ENCODE results near the gene DEFB124.
"Not testable (repeated sequence)": the region's sequence is repeated elsewhere in the genome, so short reads cannot be mapped to it uniquely, and the experiment has no call there.

The DEFB124 gene

DNA sequence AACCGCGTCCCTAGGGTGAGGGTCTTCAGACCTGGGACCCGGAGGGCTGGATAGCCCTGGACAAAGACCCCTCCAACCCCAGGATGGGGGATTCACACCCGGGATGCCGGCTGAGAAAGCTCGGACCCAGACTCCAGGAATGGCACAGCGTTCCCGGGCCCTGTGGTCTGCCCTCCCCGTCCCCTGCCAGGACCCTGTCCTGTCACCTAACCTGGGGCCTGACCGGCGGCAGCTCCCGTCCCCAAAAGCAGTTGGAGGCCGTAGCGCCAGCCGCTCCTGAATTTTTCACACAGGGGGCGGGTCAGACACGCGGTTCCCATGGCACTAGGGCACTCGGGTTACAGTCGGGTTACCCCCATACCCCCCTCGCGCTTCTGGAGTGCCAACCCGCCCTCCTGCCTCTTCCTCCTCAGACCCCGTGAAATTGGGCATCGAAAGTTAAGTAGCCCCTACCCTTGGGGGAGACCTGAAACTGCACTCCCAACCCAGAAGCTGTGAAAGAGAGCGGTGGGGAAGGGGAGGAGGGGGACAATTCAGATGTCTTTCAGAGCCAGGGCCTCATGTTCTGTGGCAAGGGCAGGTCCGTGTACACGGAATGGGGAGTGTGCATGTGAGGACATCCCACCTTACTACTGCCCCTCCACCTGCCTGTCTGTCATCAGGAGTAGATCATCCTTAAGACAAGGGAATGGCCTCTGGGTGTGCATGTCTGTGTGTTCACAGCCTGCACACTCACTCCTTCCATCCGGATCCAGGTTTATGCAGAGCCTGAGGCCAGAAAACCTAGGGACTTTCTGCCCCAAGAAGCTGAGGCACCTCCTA, 756 bp upstream of the DEFB124 start:
- peaks cover 0 to 15% (median 7%) of the 10 kb centered on the region in 4 experiments for H3K4me1 ChIP-seq (ENCODE audit: control extremely low read depth in 1 of 4, control insufficient read depth in 4 of 4, insufficient read depth in 4 of 4, low read length in 3 of 4)
- 6% methylated on average over 19 of the region's 29 CpGs for WGBS (ENCODE audit: insufficient coverage)
- peaks cover 0 to 39% (median 19%) of the 10 kb centered on the region in 5 experiments for H3K27me3 ChIP-seq (replicated peaks in 2 of 5; ENCODE audit: control insufficient read depth in 4 of 5, insufficient read depth in 5 of 5, low read length in 4 of 5)
- no peaks in the 10 kb centered on the region for H3K36me3 ChIP-seq (ENCODE audit: control insufficient read depth in 4 of 4, insufficient read depth in 4 of 4, low read length in 3 of 4)
- H3K27ac ChIP-seq (ENCODE audit: insufficient read depth in 1 of 2, low read depth in 1 of 2, low read length in 2 of 2, poor library complexity in 1 of 2, severe bottlenecking in 2 of 2): no peak overlapping the region
- peak in 2 of 3 donors; percentile 12 to 13 for DNase-seq
- peak overlapping the region in 5 of 7 experiments; percentile 43 to 79 (median 54) for H3K4me3 ChIP-seq (ENCODE audit: control insufficient read depth in 1 of 7, extremely low read depth in 1 of 7, insufficient read depth in 4 of 7, low read depth in 2 of 7, low read length in 6 of 7)
- no peaks in the 10 kb centered on the region for H3K9me3 ChIP-seq (ENCODE audit: control extremely low read depth in 1 of 5, control insufficient read depth in 4 of 5, insufficient read depth in 2 of 5, low read depth in 1 of 5, low read length in 4 of 5)
- ChIA-PET CTCF (interaction anchor here (1.4 to 3.1 kb wide), 3 partner anchors 12 to 26 kb away, joined by 3 to 21 read pairs (median 8); no protein-coding TSS in a partner anchor), POLR2A (no interaction called here)

DNA sequence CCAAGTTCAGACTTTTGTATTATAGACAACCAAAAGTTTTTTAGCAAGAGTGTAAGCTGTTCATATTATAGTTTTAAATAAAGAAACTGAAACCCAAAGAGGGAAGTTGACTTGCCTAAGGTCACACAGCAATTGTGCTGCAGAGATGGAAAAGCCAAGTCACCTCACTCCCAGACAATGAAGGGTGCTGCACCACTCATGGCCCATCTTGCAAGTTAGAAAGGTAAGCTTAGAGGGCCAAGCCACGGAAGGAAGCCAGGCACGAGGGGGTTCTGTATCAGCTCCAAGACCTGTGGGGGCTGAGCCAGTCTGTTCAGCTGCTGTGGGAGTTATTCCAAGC, 860 bp downstream of the DEFB124 start:
- no peak for DNase-seq
- no peak overlapping the region for H3K4me3 ChIP-seq (ENCODE audit: control insufficient read depth in 1 of 7, extremely low read depth in 1 of 7, insufficient read depth in 4 of 7, low read depth in 2 of 7, low read length in 6 of 7)
- CTCF ChIA-PET: interaction anchor here (1.1 to 3.1 kb wide), 3 partner anchors 14 to 28 kb away, joined by 5 to 21 read pairs (median 8); no protein-coding TSS in a partner anchor
- H3K27ac ChIP-seq (ENCODE audit: insufficient read depth in 1 of 2, low read depth in 1 of 2, low read length in 2 of 2, poor library complexity in 1 of 2, severe bottlenecking in 2 of 2): no peak overlapping the region
- H3K4me1 ChIP-seq (ENCODE audit: control extremely low read depth in 1 of 4, control insufficient read depth in 4 of 4, insufficient read depth in 4 of 4, low read length in 3 of 4): peaks cover 0 to 15% (median 7%) of the 10 kb centered on the region in 4 experiments
- POLR2A ChIA-PET: no interaction called here
- 58% methylated on average over 2 of the region's 2 CpGs for WGBS (ENCODE audit: insufficient coverage)
- peaks cover 0 to 39% (median 19%) of the 10 kb centered on the region in 5 experiments for H3K27me3 ChIP-seq (replicated peaks in 2 of 5; ENCODE audit: control insufficient read depth in 4 of 5, insufficient read depth in 5 of 5, low read length in 4 of 5)
- H3K9me3 ChIP-seq (ENCODE audit: control extremely low read depth in 1 of 5, control insufficient read depth in 4 of 5, insufficient read depth in 2 of 5, low read depth in 1 of 5, low read length in 4 of 5): no peaks in the 10 kb centered on the region
- H3K36me3 ChIP-seq (ENCODE audit: control insufficient read depth in 4 of 4, insufficient read depth in 4 of 4, low read length in 3 of 4): no peaks in the 10 kb centered on the region

DNA sequence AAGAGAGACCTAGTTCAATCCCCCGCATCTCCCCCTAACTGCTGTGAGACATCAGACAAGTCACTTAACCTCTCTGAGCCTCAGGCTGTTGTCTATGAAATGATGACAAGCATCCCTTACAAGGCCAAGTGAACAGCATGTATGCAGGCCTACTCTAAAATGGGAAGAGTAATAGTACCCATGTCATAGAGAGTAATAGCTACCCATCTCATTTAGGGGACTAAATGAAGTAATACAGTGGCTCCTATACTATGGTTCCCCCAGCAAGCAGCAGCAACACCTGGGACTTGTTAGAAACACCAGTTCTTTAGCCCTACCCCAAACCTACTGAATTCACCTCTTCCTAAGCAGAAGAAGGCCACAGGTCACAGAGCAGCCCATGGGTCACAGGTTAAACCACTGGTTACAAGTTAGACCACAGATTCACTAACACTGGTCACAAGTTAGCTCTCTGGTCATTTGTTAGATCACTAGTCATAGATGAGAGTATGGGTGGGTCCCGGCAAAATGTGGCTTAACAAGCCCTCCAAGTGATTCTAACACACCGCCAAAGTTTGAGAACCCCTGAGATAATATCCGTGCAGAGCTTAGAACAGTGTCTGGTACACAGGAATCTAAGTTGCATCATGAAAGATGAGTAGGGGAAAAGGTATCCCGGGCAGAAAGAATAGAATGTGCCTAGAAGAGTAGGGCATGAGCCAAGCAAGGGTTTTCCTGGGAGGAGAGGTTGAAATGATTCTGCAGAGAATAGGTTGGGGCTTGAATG, 1.4 kb downstream of the DEFB124 start:
- Histone ChIP-seq H3K27me3 (replicated peaks in 2 of 5; ENCODE audit: control insufficient read depth in 4 of 5, insufficient read depth in 5 of 5, low read length in 4 of 5) (peaks cover 0 to 39% (median 19%) of the 10 kb centered on the region in 5 experiments), H3K4me1 (ENCODE audit: control extremely low read depth in 1 of 4, control insufficient read depth in 4 of 4, insufficient read depth in 4 of 4, low read length in 3 of 4) (peaks cover 0 to 15% (median 7%) of the 10 kb centered on the region in 4 experiments), H3K27ac (ENCODE audit: insufficient read depth in 1 of 2, low read depth in 1 of 2, low read length in 2 of 2, poor library complexity in 1 of 2, severe bottlenecking in 2 of 2) (no peak overlapping the region), H3K4me3 (ENCODE audit: control insufficient read depth in 1 of 7, extremely low read depth in 1 of 7, insufficient read depth in 4 of 7, low read depth in 2 of 7, low read length in 6 of 7) (no peak overlapping the region), H3K9me3 (ENCODE audit: control extremely low read depth in 1 of 5, control insufficient read depth in 4 of 5, insufficient read depth in 2 of 5, low read depth in 1 of 5, low read length in 4 of 5) (no peaks in the 10 kb centered on the region), H3K36me3 (ENCODE audit: control insufficient read depth in 4 of 4, insufficient read depth in 4 of 4, low read length in 3 of 4) (no peaks in the 10 kb centered on the region)
- ChIA-PET POLR2A (no interaction called here), CTCF (interaction anchor here (0.8 to 3.1 kb wide), 4 partner anchors 13 to 30 kb away, joined by 4 to 21 read pairs (median 6); no protein-coding TSS in a partner anchor)
- no peak for DNase-seq
- WGBS (ENCODE audit: insufficient coverage): 91% methylated on average over 4 of the region's 5 CpGs

DNA sequence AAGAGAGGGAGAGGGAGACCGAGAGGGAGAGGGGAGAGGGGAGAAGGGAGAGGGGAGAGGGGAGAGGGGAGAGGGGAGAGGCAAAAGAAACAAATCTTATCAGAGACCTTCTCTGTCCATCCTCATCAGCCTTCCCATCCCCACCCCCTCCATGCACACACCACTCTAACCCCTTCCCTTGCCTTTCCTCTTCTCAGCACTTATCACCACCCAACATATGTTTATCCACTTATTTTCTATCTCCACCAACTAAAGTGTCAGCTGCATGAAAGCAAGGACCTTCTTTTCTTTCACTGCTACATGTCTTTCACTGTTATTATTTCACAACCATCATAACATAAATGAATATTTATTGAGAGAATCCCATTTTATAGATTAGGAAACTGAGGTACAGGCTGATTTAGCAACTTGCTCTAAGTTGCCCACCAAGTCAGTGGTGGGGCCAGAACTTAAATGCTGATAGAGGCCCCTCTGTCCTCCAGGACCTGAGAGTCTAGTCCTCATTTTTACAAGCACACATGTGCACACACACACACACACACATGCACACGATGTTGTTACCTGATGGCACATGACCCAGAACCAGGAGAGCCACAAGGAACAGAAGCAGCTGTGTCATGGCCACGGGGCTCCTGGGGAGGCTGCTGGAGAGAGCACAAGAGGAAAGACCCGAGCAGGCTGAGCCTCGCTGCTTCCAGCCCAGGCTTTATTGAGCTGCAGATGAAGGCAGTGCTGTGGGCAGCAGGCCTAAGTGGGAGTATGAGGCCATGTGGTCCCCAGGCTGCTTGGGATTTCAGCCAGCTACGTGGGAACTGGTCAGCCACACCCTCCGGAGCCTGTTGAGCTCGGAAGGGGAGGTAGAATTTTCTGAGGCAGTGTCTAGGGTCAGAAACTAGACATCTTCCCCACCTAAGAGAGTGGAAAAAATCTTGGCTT, 2.3 kb downstream of the DEFB124 start:
- ChIA-PET POLR2A (no interaction called here), CTCF (interaction anchor here (0.8 kb wide), 1 partner anchor 30 kb away, joined by 4 read pairs; no protein-coding TSS in a partner anchor)
- Histone ChIP-seq H3K27me3 (replicated peaks in 2 of 5; ENCODE audit: control insufficient read depth in 4 of 5, insufficient read depth in 5 of 5, low read length in 4 of 5) (peaks cover 0 to 37% (median 19%) of the 10 kb centered on the region in 5 experiments), H3K36me3 (ENCODE audit: control insufficient read depth in 4 of 4, insufficient read depth in 4 of 4, low read length in 3 of 4) (no peaks in the 10 kb centered on the region), H3K27ac (ENCODE audit: insufficient read depth in 1 of 2, low read depth in 1 of 2, low read length in 2 of 2, poor library complexity in 1 of 2, severe bottlenecking in 2 of 2) (no peak overlapping the region), H3K9me3 (ENCODE audit: control extremely low read depth in 1 of 5, control insufficient read depth in 4 of 5, insufficient read depth in 2 of 5, low read depth in 1 of 5, low read length in 4 of 5) (no peaks in the 10 kb centered on the region), H3K4me3 (ENCODE audit: control insufficient read depth in 1 of 7, extremely low read depth in 1 of 7, insufficient read depth in 4 of 7, low read depth in 2 of 7, low read length in 6 of 7) (no peak overlapping the region), H3K4me1 (ENCODE audit: control extremely low read depth in 1 of 4, control insufficient read depth in 4 of 4, insufficient read depth in 4 of 4, low read length in 3 of 4) (peaks cover 0 to 15% (median 7%) of the 10 kb centered on the region in 4 experiments)
- no peak for DNase-seq
- 80% methylated on average over 7 of the region's 8 CpGs for WGBS (ENCODE audit: insufficient coverage)

DNA sequence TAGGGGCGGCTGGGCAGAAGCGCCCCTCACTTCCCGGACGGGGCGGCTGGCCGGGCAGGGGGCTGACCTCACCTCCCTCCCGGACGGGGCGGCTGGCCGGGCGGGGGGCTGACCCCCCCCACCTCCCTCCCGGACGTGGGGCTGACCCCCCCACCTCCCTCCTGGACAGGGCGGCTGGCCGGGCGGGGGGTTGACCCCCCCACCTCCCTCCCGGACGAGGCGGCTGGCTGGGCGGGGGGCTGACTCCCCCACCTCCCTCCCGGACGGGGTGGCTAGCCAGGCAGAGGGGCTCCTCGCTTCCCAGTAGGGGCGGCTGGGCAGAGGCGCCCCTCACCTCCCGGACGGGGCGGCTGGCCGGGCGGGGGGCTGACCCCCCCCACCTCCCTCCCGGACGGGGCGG, 4.0 kb downstream of the DEFB124 start:
- H3K27ac ChIP-seq (ENCODE audit: insufficient read depth in 1 of 2, low read depth in 1 of 2, low read length in 2 of 2, poor library complexity in 1 of 2, severe bottlenecking in 2 of 2); H3K36me3 ChIP-seq (ENCODE audit: control insufficient read depth in 4 of 4, insufficient read depth in 4 of 4, low read length in 3 of 4); POLR2A ChIA-PET; DNase-seq; CTCF ChIA-PET; H3K4me3 ChIP-seq (ENCODE audit: control insufficient read depth in 1 of 7, extremely low read depth in 1 of 7, insufficient read depth in 4 of 7, low read depth in 2 of 7, low read length in 6 of 7); H3K9me3 ChIP-seq (ENCODE audit: control extremely low read depth in 1 of 5, control insufficient read depth in 4 of 5, insufficient read depth in 2 of 5, low read depth in 1 of 5, low read length in 4 of 5): not testable (repeated sequence)
- Histone ChIP-seq H3K27me3 (replicated peaks in 2 of 5; ENCODE audit: control insufficient read depth in 4 of 5, insufficient read depth in 5 of 5, low read length in 4 of 5) (peaks cover 0 to 20% (median 15%) of the 10 kb centered on the region in 5 experiments), H3K4me1 (ENCODE audit: control extremely low read depth in 1 of 4, control insufficient read depth in 4 of 4, insufficient read depth in 4 of 4, low read length in 3 of 4) (peaks cover 0 to 14% (median 7%) of the 10 kb centered on the region in 4 experiments)
- WGBS (ENCODE audit: insufficient coverage): no CpG with 5 or more reads among the region's 33 CpGs

DNA sequence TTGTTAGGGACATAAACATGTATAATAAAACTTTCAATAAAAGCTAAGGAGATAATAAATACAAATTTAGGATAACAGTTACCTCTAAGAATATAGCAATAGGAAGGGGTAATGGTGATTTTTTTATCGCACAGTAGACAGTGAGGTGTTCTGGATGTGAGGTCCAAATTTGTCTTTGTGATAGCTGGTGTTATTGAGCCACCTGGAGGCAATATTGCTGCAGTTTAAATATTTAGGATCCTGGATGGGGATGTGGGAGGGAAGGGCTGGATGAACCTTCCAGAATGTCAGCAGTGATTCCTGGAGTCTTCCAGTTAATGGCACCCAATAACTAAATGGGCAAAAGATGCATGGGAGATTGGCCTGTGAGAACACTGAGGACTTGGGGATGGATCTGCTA, 20.6 kb downstream of the DEFB124 start:
- WGBS (ENCODE audit: insufficient coverage): 100% methylated on average over 1 of the region's 1 CpG
- no peak overlapping the region for H3K4me3 ChIP-seq (ENCODE audit: control insufficient read depth in 1 of 7, extremely low read depth in 1 of 7, insufficient read depth in 4 of 7, low read depth in 2 of 7, low read length in 6 of 7)
- H3K9me3 ChIP-seq (ENCODE audit: control extremely low read depth in 1 of 5, control insufficient read depth in 4 of 5, insufficient read depth in 2 of 5, low read depth in 1 of 5, low read length in 4 of 5): no peaks in the 10 kb centered on the region
- peaks cover 0 to 7% (median 5%) of the 10 kb centered on the region in 5 experiments for H3K27me3 ChIP-seq (replicated peaks in 2 of 5; ENCODE audit: control insufficient read depth in 4 of 5, insufficient read depth in 5 of 5, low read length in 4 of 5)
- H3K4me1 ChIP-seq (ENCODE audit: control extremely low read depth in 1 of 4, control insufficient read depth in 4 of 4, insufficient read depth in 4 of 4, low read length in 3 of 4): no peaks in the 10 kb centered on the region
- H3K36me3 ChIP-seq (ENCODE audit: control insufficient read depth in 4 of 4, insufficient read depth in 4 of 4, low read length in 3 of 4): no peaks in the 10 kb centered on the region
- DNase-seq: no peak
- ChIA-PET POLR2A (no interaction called here), CTCF (no interaction called here)
- H3K27ac ChIP-seq (ENCODE audit: insufficient read depth in 1 of 2, low read depth in 1 of 2, low read length in 2 of 2, poor library complexity in 1 of 2, severe bottlenecking in 2 of 2): no peak overlapping the region

All from common myeloid progenitor, CD34-positive (primary cell).